IMR-90 (cell line): ENCODE data around the gene IGF1R. TPM values are rescaled to one million over a fixed set of nuclear protein-coding genes. Genes with fewer than 3 reads are reported as not detected.

Experiments used
- ATAC-seq: fragments of 200-7000 bp; cut with Tn5 transposase; 2 replicates; pipeline ENCODE4 v1.9.1; 2020; ENCODE audit warnings: low read depth, mild to moderate bottlenecking, moderate library complexity
- BruUV-seq: library from RNA; stranded (reverse); fragments of 400-500 nt; replicated peaks from 2 replicates; lab custom pipeline; 2021; lab: Mats Ljungman, UMichigan
- CTCF ChIA-PET: fragments of 300-600 bp; formaldehyde crosslinking; extraction: SDS; loops from one replicate; lab custom pipeline; 2021; ENCODE audit warnings: antibody characterized with exemption; lab: Yijun Ruan, JAX
- POLR2A ChIA-PET: fragments of 300-600 bp; sonication (Branson Sonifier 250); formaldehyde crosslinking; loops from one replicate; lab custom pipeline; 2022; ENCODE audit warnings: antibody characterized with exemption; ENCODE audit not compliant: unreplicated experiment; lab: Charles Lee
- DNase-seq: peaks from one replicate; pipeline ENCODE4 v3.0.0; 2013
- H2AFZ ChIP-seq: replicated peaks from 2 replicates; pipeline ENCODE3; 2013; ENCODE audit warnings: low read length, mild to moderate bottlenecking; ENCODE audit not compliant: poor library complexity
- H2AK5ac ChIP-seq: 2 replicates; pipeline ENCODE4 v1.6.1; 2013; ENCODE audit warnings: low read depth, low read length, inconsistent platforms
- H2AK9ac ChIP-seq: replicated peaks from 2 replicates; pipeline ENCODE3; 2013; ENCODE audit warnings: mild to moderate bottlenecking, low read depth, low read length, moderate library complexity; ENCODE audit not compliant: poor library complexity
- H2BK120ac ChIP-seq: 2 replicates; pipeline ENCODE4 v1.6.1; 2013; ENCODE audit warnings: low read depth, low read length, inconsistent platforms
- H2BK15ac ChIP-seq: 3 replicates; pipeline ENCODE4 v1.6.1; 2013; ENCODE audit warnings: low read depth, low read length, inconsistent platforms
- H2BK20ac ChIP-seq: 2 replicates; pipeline ENCODE4 v1.6.1; 2013; ENCODE audit warnings: low read depth, mild to moderate bottlenecking, inconsistent platforms, low read length, moderate library complexity
- H2BK5ac ChIP-seq: 2 replicates; pipeline ENCODE4 v1.6.1; 2013; ENCODE audit warnings: mild to moderate bottlenecking, low read depth, low read length, inconsistent platforms; ENCODE audit not compliant: poor library complexity, severe bottlenecking
- H3K14ac ChIP-seq: replicated peaks from 2 replicates; pipeline ENCODE4 v1.6.1; 2013; ENCODE audit warnings: low read depth, low read length, inconsistent platforms
- H3K18ac ChIP-seq: 2 replicates; pipeline ENCODE4 v1.6.1; 2013; ENCODE audit warnings: low read depth, low read length, control low read depth
- H3K23ac ChIP-seq: 2 replicates; pipeline ENCODE4 v1.6.1; 2013; ENCODE audit warnings: low read depth, low read length, inconsistent platforms
- H3K27ac ChIP-seq: 2 replicates; pipeline ENCODE4 v1.5.1; 2013; ENCODE audit warnings: mild to moderate bottlenecking, control low read depth, low read length; ENCODE audit not compliant: insufficient read depth
- H3K27me3 ChIP-seq: 2 replicates; pipeline ENCODE4 v1.6.1; 2013; ENCODE audit warnings: low read length; ENCODE audit not compliant: control insufficient read depth, insufficient read depth
- H3K36me3 ChIP-seq: 2 replicates; pipeline ENCODE4 v1.6.1; 2013; ENCODE audit warnings: low read length, mixed read lengths; ENCODE audit not compliant: control insufficient read depth, insufficient read depth
- H3K4ac ChIP-seq: 2 replicates; pipeline ENCODE4 v1.6.1; 2013; ENCODE audit warnings: low read depth, low read length, inconsistent platforms
- H3K4me1 ChIP-seq: 2 replicates; pipeline ENCODE4 v1.6.1; 2013; ENCODE audit warnings: low read length, mixed read lengths; ENCODE audit not compliant: control insufficient read depth, insufficient read depth
- H3K4me2 ChIP-seq: 2 replicates; pipeline ENCODE4 v1.6.1; 2013; ENCODE audit warnings: low read depth, mild to moderate bottlenecking, control low read depth, low read length, moderate library complexity
- H3K4me3 ChIP-seq: 2 replicates; pipeline ENCODE4 v1.5.1; 2013; ENCODE audit warnings: low read depth, mild to moderate bottlenecking, control low read depth, low read length, moderate library complexity; ENCODE audit not compliant: insufficient read depth
- H3K56ac ChIP-seq: 2 replicates; pipeline ENCODE4 v1.6.1; 2013; ENCODE audit warnings: low read length, inconsistent platforms; ENCODE audit not compliant: insufficient read depth; ENCODE audit errors: extremely low read depth
- H3K79me1 ChIP-seq, 2 experiments: 2 replicates each; pipeline ENCODE4 v1.6.1; 2013; ENCODE audit warnings: low read length in 2 of 2, inconsistent platforms in 1 of 2, low read depth in 1 of 2
- H3K9ac ChIP-seq: 2 replicates; pipeline ENCODE4 v1.6.1; 2013; ENCODE audit warnings: low read depth, low read length, control low read depth
- H3K9me1 ChIP-seq: 2 replicates; pipeline ENCODE4 v1.6.1; 2013; ENCODE audit warnings: low read length, inconsistent platforms; ENCODE audit not compliant: insufficient read depth
- H3K9me3 ChIP-seq: 2 replicates; pipeline ENCODE4 v1.6.1; 2013; ENCODE audit warnings: low read length; ENCODE audit not compliant: control insufficient read depth, insufficient read depth
- H4K20me1 ChIP-seq: 2 replicates; pipeline ENCODE4 v1.6.1; 2013; ENCODE audit warnings: low read length, inconsistent platforms; ENCODE audit not compliant: insufficient read depth
- H4K5ac ChIP-seq: 2 replicates; pipeline ENCODE4 v1.6.1; 2013; ENCODE audit warnings: mild to moderate bottlenecking, low read depth, low read length, control low read depth
- H4K8ac ChIP-seq, 2 experiments: 2 replicates each; pipeline ENCODE4 v1.6.1; 2013; ENCODE audit warnings: low read depth in 2 of 2, low read length in 2 of 2, control low read depth in 1 of 2, inconsistent platforms in 1 of 2
- H4K91ac ChIP-seq: 2 replicates; pipeline ENCODE4 v1.6.1; 2013; ENCODE audit warnings: low read depth, low read length, inconsistent platforms; ENCODE audit not compliant: insufficient read depth
- CTCF ChIP-seq: conservative IDR thresholded peaks from 2 replicates; pipeline ENCODE4 v1.5.1; 2012; ENCODE audit warnings: mild to moderate bottlenecking, low read depth, low read length, improper control_type of control experiment
- FOS ChIP-seq: fragments of 150-350 bp; IDR thresholded peaks from 2 replicates; pipeline ENCODE4 v1.6.1; 2016; ENCODE audit warnings: low read depth, low read length
- MAZ ChIP-seq: IDR thresholded peaks from 2 replicates; pipeline ENCODE4 v1.6.1; 2012; ENCODE audit warnings: low read depth, mild to moderate bottlenecking, low read length, improper control_type of control experiment, moderate library complexity, borderline replicate concordance
- POLR2A ChIP-seq: IDR thresholded peaks from 2 replicates; pipeline ENCODE4 v1.6.1; 2012; ENCODE audit warnings: mild to moderate bottlenecking, low read depth, low read length
- RAD21 ChIP-seq: IDR thresholded peaks from 2 replicates; pipeline ENCODE4 v1.6.1; 2012; ENCODE audit warnings: low read length, improper control_type of control experiment
- RFX5 ChIP-seq: IDR thresholded peaks from 2 replicates; pipeline ENCODE4 v1.8.0; 2012; ENCODE audit warnings: low read depth, mild to moderate bottlenecking, low read length, moderate library complexity
- USF2 ChIP-seq: fragments of 150-350 bp; IDR thresholded peaks from 2 replicates; pipeline ENCODE4 v1.6.1; 2017; ENCODE audit warnings: mild to moderate bottlenecking, antibody characterized with exemption, low read length, low read depth
- WGBS, 2 experiments: methylation state at CpG; one replicate each; pipeline versions ENCODE4 v1.1.5 to v1.1.7; 2013; ENCODE audit warnings: missing lambda C conversion rate in 2 of 2; ENCODE audit not compliant: insufficient read length in 1 of 2; ENCODE audit errors: extremely low coverage in 2 of 2; 5-methylcytosine and 5-hydroxymethylcytosine counted together
- dilution Hi-C: fragments of 300-500 bp; cut with HindIII; formaldehyde crosslinking; loops from one replicate; pipeline ENCODE4 v1.14.3; 2018; ENCODE audit warnings: low sequenced_read_pairs; ENCODE audit not compliant: unreplicated experiment
- in situ Hi-C: fragments of 300-500 bp; cut with MboI; formaldehyde crosslinking; loops from 3 replicates; pipeline ENCODE4 v1.14.3; 2019; ENCODE audit warnings: low sequenced_read_pairs, inconsistent platforms, mixed read lengths
- intact Hi-C: fragments of 100-400 bp; cut with micrococcal nuclease; formaldehyde crosslinking; loops from 2 replicates; pipeline ENCODE4 v1.10.0; 2022
- polyA plus RNA-seq, 3 experiments: library from polyadenylated mRNA; depleted of rRNA; stranded (reverse); fragments of >200 nt; gene quantifications; 2 replicates each; pipeline ENCODE4 v1.2.3, GENCODE V29; 2012; ENCODE audit warnings: low replicate concordance in 1 of 3
- total RNA-seq: library from RNA; depleted of rRNA; stranded (reverse); fragments of >200 nt; gene quantifications from 2 replicates; pipeline ENCODE4 v1.2.3, GENCODE V29; 2012

The IGF1R gene
- total and polyA plus RNA-seq, 2 of the 4 experiments (the other 2 are of a cell fraction) = 24.0 to 24.9 TPM

- POLR2A ChIA-PET = interaction anchor here (0.6 kb wide), 1 partner anchor 98 kb away, joined by 4 read pairs; no protein-coding TSS in a partner anchor
- TF ChIP-seq USF2 (no peak), RAD21 (no peak), POLR2A (no peak), CTCF (no peak), FOS (no peak), RFX5 (no peak), MAZ (no peak)
- Histone ChIP-seq H3K18ac (no peak overlapping the region), H3K23ac (no peak overlapping the region), H3K4ac (peak overlapping the region; percentile 58), H2BK5ac (no peak overlapping the region), H3K9ac (no peak overlapping the region), H3K56ac (no peak overlapping the region), H3K36me3 (no peaks in the 10 kb centered on the region), H3K9me1 (peaks cover 43% of the 10 kb centered on the region), H4K20me1 (peaks cover 91% of the 10 kb centered on the region), H2BK120ac (peak overlapping the region; percentile 25; the same call in 1 of the 2 replicates), H2BK20ac (0 out of 2 replicates have a peak overlapping the region, but pooled peaks have one; percentile 14), H2BK15ac (0 out of 3 replicates have a peak overlapping the region, but pooled peaks have one; percentile 6), H2AK5ac (no peak overlapping the region), H4K5ac (no peak overlapping the region), H3K14ac (peak overlapping the region; percentile 74), H3K4me2 (peak overlapping the region; percentile 68; the same call in 1 of the 2 replicates), H3K4me1 (peaks cover 44% of the 10 kb centered on the region), H4K91ac (peak overlapping the region; percentile 23; the same call in 1 of the 2 replicates), H2AK9ac (no peak overlapping the region), H3K4me3 (no peak overlapping the region), H3K9me3 (no peaks in the 10 kb centered on the region), H2AFZ (no peak overlapping the region), H3K27me3 (no peaks in the 10 kb centered on the region), H3K79me1 (peaks cover 19 to 87% of the 10 kb centered on the region in 2 experiments), H4K8ac (no peak overlapping the region), H3K27ac (no peak overlapping the region)
- WGBS, 2 experiments = 92% methylated on average over 4 of the region's 13 CpGs; no CpG with 5 or more reads in 1 of the 2 experiments
- in situ Hi-C loops = no loop called here
- ATAC-seq (no peak), DNase-seq (no peak)
- no TSS peak for BruUV-seq
- intact Hi-C loops = no loop called here
- dilution Hi-C loops = no loop called here
- CTCF ChIA-PET = interaction anchor here (1.4 kb wide), 1 partner anchor 10 kb away, joined by 3 read pairs; no protein-coding TSS in a partner anchor
These were observed 19.3 kb downstream of the IGF1R start for GRCh38 chr15:98667521-98668179.
